GM21515 (cell line): Measurements from ENCODE around the gene EMC8.
"Not testable (repeated sequence)": the region's sequence is repeated elsewhere in the genome, so short reads cannot be mapped to it uniquely, and the experiment has no call there.

Source experiments
- ATAC-seq: cut with Tn5 transposase; IDR thresholded peaks from one replicate; pipeline ENCODE4 v1.9.1; 2021; ENCODE audit not compliant: unreplicated experiment

The EMC8 gene

GRCh38 chr16:85812811-85813700 lies 13.7 kb upstream of the EMC8 start:
- no peak for ATAC-seq

DNA sequence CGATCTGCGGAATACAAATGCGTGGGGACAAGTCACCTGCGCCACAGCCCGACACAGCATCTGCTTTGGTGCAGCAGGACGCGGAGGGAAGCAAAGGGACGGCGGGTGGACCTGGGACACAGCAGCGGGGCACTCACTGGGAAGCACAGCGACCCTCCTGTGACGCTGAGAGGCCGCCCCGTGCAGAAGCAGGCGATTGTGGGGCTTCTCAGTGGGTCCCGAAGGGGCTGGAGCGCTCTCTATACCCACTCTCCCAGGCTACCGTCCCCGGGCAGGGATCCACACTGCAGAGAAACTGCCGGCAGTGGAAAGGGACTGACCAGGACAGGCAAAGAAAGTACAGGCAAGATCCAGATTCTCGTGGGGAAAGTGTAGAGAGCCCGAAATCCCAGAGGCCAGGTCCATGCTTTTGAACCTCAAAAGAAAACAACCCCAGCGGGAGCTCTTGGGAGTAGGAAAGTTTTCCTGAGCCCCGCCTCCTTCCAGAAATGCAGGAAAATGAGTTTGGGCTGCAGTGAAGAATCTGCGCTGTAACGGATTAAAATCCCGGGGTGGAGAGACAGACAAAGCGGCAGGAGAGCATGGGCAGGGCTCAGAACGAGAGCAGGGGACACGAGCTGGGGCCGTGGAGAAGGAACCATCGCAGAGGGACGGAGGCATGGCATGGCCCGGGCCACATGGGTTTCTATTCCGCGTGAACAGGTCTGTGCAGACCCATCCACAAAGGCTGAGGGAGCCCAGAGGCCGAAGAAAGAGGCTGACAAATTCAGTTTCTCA lies 12.9 kb upstream of the EMC8 start:
- no peak for ATAC-seq

DNA sequence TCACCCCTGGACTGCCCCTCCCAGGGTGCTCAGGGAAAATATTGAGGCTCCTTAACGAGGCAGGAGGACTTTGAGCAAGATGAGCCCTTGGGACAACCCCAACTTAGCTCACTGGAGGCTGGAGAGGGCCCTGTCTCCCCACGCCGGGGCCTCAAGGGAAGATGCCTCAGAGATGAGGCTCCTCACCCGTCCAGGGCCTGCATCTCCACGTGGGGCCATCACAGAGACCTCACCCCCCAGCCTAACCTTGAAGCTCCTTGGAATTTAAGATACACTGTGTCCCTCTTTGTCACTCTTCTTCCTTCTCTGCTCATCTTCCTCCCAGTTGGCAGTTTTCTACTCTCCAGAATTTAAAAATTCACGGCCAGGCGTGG lies 11.4 kb upstream of the EMC8 start:
- ATAC-seq: no peak

- ATAC-seq: no peak
These were observed 10.9 kb upstream of the EMC8 start for GRCh38 chr16:85810097-85810741.

- no peak for ATAC-seq
These were observed 10.3 kb upstream of the EMC8 start for GRCh38 chr16:85809645-85810044.

DNA sequence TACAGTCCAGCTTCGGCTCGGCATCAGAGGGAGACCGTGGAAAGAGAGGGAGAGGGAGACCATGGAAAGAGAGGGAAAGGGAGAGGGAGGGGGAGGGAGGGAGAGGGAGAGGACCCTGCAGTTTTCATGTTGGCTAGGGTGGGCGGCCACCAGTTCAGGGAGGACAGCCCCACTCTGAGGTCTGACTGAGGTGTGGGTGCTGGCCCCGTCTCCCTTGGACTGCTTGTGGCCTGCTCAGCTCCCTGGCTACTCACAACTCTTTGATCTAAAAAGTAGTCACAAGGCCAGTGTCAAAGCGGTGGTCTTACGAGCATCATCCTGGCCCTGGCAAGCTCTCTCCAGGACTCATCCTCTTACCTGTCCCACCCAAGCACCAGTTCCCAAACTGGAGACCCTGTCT lies 9.6 kb upstream of the EMC8 start:
- no peak for ATAC-seq

DNA sequence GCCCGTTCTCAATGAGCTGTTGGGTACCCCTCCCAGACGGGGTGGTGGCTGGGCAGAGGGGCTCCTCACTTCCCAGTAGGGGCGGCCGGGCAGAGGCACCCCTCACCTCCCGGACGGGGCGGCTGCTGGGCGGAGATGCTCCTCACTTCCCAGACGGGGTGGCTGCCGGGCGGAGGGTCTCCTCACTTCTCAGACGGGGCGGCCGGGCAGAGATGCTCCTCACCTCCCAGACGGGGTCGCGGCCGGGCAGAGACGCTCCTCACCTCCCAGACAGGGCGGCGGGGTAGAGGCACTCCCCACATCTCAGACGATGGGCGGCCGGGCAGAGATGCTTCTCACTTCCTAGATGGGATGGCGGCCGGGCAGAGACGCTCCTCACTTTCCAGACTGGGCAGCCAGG lies 8.8 kb upstream of the EMC8 start:
- ATAC-seq: not testable (repeated sequence)

GRCh38 chr16:85807340-85807739 lies 8.0 kb upstream of the EMC8 start:
- not testable (repeated sequence) for ATAC-seq

DNA sequence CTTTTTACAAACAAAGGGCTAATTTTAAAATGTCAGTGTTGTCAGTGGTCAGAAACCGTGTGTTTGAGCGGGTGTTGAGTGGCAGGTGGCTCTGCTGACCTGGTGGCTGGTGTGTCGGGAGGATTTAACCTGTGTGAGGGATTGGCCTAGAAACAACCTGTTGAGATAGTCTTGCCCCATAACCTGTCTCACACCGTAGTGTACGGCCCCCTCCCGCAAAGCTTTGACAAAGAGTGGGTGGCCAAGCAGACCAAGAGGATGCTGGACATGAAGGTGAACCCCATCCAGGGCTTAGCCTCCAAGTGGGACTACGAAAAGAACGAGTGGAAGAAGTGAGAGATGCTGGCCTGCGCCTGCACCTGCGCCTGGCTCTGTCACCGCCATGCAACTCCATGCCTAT lies 7.2 kb upstream of the EMC8 start:
- no peak for ATAC-seq

DNA sequence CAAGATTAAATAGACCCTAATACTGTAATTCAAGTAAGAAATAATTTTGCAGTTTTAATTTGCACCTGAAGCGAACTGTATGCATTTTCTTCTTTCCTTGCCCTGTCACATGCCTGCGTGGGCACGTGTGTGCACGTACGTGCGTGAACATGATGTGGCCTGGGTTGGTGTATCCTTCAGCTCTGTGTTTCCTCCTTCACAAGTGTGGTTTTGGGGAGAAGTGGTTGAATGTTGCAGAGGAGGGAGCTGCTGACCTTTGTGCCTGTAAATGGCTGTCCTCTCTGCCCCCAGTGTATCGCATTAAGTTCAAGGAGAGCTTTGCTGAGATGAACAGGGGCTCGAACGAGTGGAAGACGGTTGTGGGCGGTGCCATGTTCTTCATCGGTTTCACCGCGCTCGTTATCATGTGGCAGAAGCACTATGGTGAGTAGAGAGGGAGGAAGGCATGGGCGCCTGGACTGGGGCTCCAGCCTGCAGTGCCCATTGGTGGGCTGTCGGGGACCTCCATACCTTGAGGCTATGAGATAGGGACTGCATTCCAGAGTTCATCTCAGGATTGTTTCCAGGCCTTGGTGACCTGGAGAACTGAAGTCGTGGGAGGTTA lies 6.2 kb upstream of the EMC8 start:
- no peak for ATAC-seq

DNA sequence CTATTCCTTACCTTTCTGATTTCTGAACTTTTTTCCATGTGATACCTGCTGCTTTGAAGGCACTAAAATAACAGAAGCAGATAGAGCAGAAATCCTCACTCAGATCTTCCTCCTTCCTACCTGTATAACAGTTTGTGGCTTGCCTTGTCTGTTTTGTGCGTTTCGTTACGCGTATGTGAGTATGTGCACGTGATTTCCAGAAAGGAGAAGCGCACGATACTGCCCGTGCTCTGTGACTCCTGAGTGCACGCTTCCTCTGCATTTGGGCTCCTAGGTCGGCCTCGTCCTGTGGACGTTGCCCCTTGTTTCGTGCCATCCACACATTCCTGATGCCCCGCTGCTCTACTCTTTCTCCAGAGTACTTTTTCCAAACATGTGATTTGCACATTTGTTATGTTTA lies 4.2 kb upstream of the EMC8 start:
- no peak for ATAC-seq

GRCh38 chr16:85800321-85800669 lies 951 bp upstream of the EMC8 start:
- no peak for ATAC-seq

DNA sequence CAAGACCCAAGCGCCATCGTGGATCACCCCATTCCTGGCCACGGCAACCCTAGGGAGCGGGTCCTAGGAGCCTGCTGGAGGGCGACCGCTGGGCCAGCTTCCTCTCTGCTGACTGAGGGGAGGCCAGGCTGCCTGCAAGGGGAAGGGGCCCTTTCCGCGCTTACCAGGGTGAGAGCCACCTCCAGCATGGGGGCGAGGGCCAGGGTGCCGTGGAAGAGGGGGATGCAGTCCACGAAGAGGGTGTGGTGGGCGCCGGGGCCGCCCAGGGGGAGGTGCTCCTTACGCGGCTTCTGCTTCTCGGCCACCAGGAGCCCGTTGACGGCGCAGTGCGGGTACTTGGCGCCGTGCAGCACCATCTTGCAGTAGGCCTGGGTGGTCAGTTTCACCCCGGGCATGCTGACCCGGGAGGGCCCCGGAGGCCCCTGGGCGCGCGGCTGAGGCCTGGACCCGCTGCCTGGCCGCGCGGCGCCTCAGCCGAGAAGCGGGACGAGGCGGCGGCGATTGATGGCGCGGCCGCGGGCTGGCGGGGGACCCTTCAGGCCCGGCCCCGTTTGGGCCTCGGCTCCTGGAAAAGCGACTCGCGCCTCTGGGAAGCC lies 345 bp downstream of the EMC8 start:
- ATAC-seq: peak; percentile 14

DNA sequence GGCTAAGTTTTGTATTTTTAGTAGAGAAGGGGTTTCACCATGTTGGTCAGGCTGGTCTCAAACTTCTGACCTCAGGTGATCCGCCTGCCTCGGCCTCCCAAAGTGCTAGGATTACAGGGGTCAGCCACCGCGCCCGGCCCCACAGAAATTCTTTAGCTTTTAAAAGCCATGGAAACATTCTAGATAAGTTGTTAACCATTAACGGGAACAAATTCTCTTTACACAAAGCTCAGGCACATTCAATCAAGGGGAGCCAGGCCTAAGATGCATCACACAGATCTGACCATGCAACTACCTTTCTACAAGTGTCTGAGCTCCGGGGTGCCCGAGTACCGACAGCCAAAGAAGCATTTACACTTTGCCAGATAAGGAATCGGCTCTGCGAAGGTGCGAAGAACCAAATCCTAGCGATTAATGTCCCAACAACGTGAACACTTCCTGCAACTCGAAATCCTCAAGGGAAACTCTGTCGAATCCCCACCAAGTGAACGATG lies 1.0 kb downstream of the EMC8 start:
- no peak for ATAC-seq

DNA sequence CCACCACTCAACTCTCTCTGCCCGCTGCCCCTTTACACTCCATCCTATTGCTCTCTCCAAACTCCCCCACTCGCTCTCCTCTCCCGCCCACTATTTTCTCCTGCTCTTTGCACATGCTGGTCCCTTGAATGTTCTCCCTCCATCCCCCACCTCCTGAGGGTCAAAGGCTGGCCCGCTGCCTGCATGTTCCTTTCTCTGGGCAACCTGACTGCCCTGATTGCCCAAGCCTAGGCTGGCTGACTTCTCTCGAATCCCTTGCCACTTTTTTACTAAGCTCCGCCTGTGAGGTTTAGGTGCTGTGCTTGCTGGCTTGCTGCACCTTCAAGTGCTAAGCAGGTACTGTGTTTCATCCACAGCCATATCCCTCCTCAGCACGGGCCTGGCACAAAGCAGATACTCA lies 2.7 kb downstream of the EMC8 start:
- ATAC-seq: no peak

DNA sequence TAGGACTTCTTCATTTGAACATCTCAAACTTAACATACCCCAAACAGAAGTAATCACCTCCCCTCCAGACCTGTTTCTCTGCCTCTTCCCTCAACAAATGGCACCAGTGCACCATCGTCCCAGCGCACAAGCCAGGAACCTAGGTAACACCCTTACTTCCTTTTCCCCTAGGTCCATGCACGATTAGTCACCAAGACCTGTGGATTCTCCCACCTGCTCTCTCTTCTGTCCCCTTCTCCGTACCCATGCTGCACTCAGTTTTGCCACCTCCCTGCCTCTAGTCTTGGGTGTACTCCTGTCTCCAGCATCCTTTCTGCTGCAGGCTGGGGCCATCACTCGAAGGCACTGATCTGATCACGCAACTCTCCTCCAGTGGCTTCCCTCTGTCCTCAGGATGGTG lies 3.2 kb downstream of the EMC8 start:
- no peak for ATAC-seq

DNA sequence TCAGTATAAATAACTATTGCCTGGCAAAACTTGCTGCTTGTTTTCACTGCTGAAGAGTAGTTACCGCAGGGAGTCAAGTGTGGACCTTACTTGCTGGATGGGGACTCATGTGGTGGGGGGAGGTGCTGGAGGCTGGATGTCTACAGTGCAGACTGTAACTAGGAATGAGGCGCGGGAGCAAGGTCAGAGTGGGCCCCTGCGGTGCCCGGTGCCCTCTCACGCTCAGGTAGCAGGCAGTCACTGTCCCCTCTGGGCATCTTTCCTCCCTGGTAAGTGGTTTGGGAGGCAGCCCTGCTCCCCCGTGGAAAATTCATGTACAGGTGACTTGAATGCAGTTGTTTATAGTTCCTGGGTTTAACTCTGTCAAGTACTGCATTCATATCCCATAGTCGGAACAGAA lies 4.6 kb downstream of the EMC8 start:
- no peak for ATAC-seq

DNA sequence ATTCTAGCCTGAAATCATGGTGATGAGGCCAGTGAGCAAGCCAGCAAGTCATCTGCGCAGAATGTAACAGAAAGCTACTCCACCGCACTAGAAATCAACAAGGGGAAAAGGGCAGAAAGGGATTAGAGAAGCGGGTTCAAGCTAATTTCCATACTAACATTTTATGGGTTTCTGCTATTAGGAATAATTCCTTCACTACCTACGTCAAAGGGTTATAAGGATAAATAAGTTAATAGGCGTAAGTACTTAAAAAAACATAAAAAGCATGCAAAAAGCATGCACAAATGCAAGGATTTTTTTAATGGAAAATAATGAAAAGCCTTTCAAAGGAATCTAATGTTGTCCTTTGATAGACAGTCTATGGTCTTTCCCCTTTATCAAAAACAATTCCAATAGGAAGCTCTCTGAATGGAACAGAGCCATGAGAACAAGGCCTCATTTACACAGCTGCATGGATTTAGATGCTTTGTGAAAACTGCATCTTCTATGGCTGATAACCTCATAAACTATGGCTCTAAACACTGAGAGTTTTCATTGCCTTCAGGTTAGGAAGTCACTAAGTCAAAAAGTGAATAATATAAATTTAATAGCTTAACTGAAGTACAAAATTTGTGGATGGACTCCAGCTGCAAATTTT lies 5.6 kb downstream of the EMC8 start:
- ATAC-seq: no peak

DNA sequence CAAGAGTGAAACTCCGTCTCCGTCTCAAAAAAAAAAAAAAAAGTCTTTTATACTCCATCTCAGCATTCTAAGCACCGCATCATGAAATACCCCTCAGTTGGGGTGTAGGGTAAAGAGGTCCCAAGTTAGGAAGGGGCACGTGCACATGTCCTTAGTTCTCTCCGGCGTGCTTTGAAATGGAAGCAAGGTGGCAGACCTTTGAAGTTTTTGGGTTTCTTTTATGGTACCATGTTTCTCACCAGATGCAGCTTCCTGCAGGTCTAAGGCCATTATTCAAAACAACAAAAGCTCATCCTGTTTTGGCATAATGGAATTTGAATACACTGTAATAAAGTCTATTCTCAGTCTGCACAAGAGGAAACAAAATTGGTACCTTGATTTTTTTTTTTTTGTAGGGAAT lies 9.6 kb downstream of the EMC8 start:
- ATAC-seq: no peak

DNA sequence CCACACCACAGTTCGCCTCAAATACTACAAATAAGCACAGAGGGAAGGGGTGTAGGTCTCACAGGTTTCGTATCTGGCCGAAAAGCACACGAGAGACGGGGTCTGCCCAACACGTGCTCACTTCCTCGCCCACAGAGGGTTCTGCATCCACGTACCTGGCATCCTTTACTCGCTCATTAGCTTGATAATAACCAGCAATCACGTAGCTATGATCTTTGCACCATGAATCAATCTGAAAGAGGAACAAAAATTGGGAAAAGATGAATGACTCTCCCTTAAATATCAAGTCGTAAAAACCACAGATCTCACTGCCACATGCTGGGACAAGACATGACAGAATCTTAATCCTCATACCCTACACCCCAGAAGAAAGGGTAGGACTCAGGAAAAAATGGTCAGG lies 10.5 kb downstream of the EMC8 start:
- no peak for ATAC-seq

GRCh38 chr16:85785927-85786326 lies 13.4 kb downstream of the EMC8 start:
- ATAC-seq: no peak
